Body of pancreas (tissue), 4 donors: Measurements from ENCODE around the gene PTPRS.

ENCODE experiments used
- POLR2A ChIP-seq, 3 donors: fragments of 450-650 bp; IDR thresholded peaks; one replicate each; pipeline ENCODE4 v1.6.1; 2016; ENCODE audit warnings: antibody characterized with exemption in 3 of 3, mild to moderate bottlenecking in 2 of 3
- TF ChIP-seq, protein P1 (sequence below), 7 experiments: fragments of 450-650 bp in 4 of 7; fragments of 200-600 bp in 3 of 7; sonication (generic) in 3 of 7; IDR thresholded peaks; one replicate each; pipeline ENCODE4 v1.5.1; 2016 to 2019; ENCODE audit warnings: antibody characterized with exemption in 7 of 7

GRCh38 chr19:5316138-5316537, 24.5 kb downstream of the PTPRS start:
- TF ChIP-seq, protein P1, sequence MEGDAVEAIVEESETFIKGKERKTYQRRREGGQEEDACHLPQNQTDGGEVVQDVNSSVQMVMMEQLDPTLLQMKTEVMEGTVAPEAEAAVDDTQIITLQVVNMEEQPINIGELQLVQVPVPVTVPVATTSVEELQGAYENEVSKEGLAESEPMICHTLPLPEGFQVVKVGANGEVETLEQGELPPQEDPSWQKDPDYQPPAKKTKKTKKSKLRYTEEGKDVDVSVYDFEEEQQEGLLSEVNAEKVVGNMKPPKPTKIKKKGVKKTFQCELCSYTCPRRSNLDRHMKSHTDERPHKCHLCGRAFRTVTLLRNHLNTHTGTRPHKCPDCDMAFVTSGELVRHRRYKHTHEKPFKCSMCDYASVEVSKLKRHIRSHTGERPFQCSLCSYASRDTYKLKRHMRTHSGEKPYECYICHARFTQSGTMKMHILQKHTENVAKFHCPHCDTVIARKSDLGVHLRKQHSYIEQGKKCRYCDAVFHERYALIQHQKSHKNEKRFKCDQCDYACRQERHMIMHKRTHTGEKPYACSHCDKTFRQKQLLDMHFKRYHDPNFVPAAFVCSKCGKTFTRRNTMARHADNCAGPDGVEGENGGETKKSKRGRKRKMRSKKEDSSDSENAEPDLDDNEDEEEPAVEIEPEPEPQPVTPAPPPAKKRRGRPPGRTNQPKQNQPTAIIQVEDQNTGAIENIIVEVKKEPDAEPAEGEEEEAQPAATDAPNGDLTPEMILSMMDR (IDR thresholded peaks at IDR 0.05) = no peak
- TF ChIP-seq POLR2A (IDR thresholded peaks at IDR 0.05) = no peak
